Measurements from ENCODE around the gene ASAP3.
"Not testable (repeated sequence)": the region's sequence is repeated elsewhere in the genome, so short reads cannot be mapped to it uniquely, and the experiment has no call there.

The ASAP3 gene

DNA sequence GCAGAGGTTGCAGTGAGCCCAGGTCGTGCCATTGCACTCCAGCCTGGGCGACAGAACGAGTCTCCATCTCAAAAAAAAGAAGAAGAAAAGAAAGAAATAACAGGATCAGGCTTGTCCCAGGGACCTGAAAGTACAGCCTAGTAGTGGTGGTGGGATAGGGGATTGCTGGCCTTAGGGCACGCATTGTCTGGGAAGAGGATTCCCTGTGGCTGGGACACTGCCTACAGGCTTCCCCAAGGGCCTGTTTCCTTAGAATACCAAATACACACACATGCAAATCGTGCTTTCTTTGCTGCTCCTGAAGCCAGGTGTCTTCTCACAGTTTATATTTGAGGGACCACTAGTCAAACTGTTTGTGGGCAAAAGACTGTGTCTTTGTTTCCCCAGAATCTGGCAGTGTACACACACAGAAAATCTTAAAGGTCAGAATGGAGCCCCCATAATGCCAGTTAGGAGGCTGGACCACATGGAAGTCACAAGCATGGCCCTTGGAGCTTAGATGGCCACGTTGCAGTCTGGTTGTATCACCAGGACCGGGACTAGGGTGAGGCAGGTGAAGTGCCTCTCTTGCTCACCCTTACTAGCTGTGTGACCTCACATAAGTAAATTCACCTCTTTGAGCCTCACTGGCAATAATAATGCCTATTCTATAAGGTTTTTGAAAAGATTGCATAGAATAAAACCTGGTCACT, 12.7 kb upstream of the ASAP3 start:
- Mint-ChIP-seq H3K4me3 (no peak overlapping the region), H3K9me3 (no peaks in the 10 kb centered on the region), H3K27ac (no peak overlapping the region), H3K36me3 (ENCODE audit: low read depth) (no peaks in the 10 kb centered on the region), H3K4me1 (ENCODE audit: low read depth) (peaks cover 4% of the 10 kb centered on the region), H3K27me3 (ENCODE audit: low read depth) (peaks cover 9% of the 10 kb centered on the region)

DNA sequence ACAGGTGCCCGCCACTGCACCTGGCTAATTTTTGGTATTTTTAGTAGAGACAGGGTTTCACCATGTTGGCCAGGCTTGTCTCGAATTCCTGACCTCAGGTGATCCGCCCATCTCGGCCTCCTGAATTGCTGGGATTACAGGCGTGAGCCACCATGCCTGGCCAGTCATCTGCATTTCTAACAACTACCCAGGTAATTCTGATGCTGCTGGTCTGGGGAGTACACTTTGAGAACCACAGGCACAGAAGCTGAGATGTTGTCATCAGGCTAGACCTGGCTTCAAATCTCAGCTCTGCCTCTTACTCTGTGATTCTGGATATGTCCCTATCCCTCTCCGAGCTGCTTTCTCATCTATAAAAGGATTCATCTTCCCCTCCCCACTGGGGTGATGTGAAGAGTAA, 10.9 kb upstream of the ASAP3 start:
- H3K9me3 Mint-ChIP-seq; H3K27ac Mint-ChIP-seq; H3K4me1 Mint-ChIP-seq (ENCODE audit: low read depth); H3K4me3 Mint-ChIP-seq; H3K36me3 Mint-ChIP-seq (ENCODE audit: low read depth): not testable (repeated sequence)
- peaks cover 17% of the 10 kb centered on the region for H3K27me3 Mint-ChIP-seq (ENCODE audit: low read depth)

DNA sequence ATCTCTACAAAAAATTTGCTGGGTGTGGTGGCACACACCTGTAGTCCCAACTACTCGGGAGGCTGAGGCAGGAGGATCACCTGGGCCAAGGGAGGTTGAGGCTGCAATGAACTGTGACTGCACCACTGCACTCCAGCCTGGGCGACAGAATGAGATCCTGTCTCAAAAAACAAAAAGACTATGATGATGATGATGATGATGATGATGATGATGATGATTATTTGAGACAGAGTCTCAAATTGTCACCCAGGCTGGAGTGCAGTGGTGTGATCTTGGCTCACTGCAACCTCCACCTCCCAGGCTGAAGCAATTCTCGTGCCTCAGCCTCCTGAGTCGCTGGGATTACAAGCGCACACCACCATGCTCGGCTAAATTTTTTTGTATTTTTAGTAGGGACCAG, 8.8 kb upstream of the ASAP3 start:
- not testable (repeated sequence) for H3K27ac Mint-ChIP-seq; H3K4me3 Mint-ChIP-seq; H3K4me1 Mint-ChIP-seq (ENCODE audit: low read depth); H3K36me3 Mint-ChIP-seq (ENCODE audit: low read depth); H3K9me3 Mint-ChIP-seq
- peaks cover 26% of the 10 kb centered on the region for H3K27me3 Mint-ChIP-seq (ENCODE audit: low read depth)

DNA sequence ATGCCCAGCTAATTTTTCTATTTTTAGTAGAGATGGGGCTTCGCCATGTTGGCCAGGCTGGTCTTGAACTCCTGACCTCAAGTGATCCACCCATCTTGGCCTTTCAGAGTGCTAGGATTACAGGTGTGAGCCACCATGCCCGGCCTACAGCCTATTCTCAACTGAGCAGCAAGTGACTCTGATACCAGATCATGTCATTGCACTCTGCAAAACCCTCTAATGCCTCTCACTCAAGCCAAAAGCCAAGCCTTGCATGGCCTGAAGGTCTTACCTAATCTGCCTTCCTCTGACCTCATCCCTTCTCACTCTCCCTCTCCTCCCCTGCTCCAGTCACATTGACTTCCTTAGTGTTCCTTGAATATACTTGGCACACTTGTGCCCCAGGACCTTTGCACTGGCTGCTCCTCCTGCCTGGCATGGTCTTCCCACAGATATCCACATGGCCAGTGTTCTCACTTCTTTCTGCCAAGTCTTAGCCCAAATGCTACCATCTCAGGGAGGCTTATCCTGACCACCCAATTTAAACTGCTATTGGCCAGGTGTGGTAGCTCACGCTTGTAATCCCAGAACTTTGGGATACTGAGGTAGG, 8.2 kb upstream of the ASAP3 start:
- no peak overlapping the region for H3K4me3 Mint-ChIP-seq
- H3K9me3 Mint-ChIP-seq, result no peaks in the 10 kb centered on the region
- H3K36me3 Mint-ChIP-seq (ENCODE audit: low read depth), result no peaks in the 10 kb centered on the region
- peaks cover 28% of the 10 kb centered on the region for H3K27me3 Mint-ChIP-seq (ENCODE audit: low read depth)
- no peaks in the 10 kb centered on the region for H3K4me1 Mint-ChIP-seq (ENCODE audit: low read depth)
- no peak overlapping the region for H3K27ac Mint-ChIP-seq

DNA sequence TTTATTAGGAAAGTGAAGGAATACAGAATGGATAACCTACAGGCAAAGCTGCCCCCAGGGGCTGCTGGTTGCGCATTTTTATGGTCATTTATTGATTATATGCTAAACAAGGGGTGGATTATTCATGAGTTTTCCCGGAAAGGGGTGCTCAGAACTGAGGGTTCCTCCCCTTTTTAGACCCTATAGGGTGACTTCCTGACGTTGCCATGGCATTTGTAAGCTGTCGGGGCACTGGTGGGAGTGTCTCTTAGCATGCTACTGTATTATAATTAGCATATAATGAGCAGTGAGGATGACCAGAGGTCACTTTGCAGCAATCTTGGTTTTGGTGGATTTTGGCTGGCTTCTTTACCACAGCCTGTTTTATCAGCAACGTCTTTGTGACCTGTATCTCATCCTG, 5.9 kb upstream of the ASAP3 start:
- peaks cover 2% of the 10 kb centered on the region for H3K4me1 Mint-ChIP-seq (ENCODE audit: low read depth)

DNA sequence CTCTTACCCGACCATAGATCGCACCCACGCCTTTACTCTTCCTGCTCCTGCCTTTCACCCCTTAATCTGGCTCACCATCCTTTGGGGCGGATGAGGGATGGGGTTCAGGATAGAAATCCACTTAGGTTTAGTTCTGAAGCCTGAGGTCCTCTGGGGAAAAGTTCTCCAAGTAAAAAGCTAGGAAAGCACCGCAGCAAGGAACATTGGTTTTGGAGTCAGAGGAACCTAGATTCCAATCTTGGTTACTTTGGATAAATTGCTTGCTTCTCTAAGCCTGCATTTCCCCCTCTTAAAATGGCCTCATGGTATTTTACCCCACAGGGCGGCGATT, 988 bp upstream of the ASAP3 start:
- peak overlapping the region; percentile 26 for H3K27ac Mint-ChIP-seq

More for the DNA sequence above, 5.9 kb upstream of the ASAP3 start:
- Mint-ChIP-seq H3K27me3 (ENCODE audit: low read depth) (peaks cover 47% of the 10 kb centered on the region), H3K27ac (no peak overlapping the region), H3K4me3 (no peak overlapping the region), H3K9me3 (no peaks in the 10 kb centered on the region), H3K36me3 (ENCODE audit: low read depth) (no peaks in the 10 kb centered on the region)

DNA sequence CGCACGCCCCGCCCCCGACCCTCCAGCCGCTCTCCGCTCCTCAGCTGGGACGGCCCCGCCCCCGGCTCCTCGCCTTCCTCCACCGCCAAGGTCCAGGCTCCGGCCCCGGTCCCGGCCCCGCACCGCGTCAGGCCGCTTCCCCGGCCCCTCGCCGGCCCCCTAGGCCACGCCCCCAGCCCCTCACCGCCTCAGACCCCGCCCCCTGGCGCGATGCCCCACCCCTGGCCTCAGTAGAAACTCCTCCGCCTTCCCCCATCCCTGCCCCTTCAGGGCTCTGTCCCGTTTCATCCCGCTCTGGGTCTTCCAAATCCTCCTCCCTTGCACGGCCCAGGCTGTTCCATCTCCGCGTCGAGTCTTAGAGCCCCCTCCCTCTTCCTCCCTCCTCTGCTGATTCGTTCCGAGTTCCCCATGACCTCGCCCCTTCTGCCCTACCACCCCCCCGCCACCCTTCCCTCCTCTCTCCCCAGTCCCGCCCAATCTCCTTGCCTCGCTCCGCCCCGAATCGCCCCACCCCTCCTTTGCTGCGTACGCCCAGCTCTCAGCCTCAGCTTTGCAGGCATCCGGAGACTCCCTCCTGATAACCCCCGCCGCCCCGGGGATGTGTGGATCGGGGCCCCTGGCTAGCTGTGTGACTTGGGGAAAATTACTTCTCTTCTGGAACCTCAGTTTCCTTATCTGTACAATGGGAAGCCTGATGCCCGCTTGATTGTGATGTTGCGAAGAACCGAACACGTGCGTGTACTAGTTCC, 448 bp upstream of the ASAP3 start:
- H3K9me3 Mint-ChIP-seq, result no peaks in the 10 kb centered on the region
- H3K4me3 Mint-ChIP-seq, result peak overlapping the region; percentile 91
- peaks cover 72% of the 10 kb centered on the region for H3K27me3 Mint-ChIP-seq (ENCODE audit: low read depth)
- no peaks in the 10 kb centered on the region for H3K36me3 Mint-ChIP-seq (ENCODE audit: low read depth)
- H3K4me1 Mint-ChIP-seq (ENCODE audit: low read depth), result peaks cover 15% of the 10 kb centered on the region
- peak overlapping the region; percentile 82 for H3K27ac Mint-ChIP-seq

More for the DNA sequence above, 988 bp upstream of the ASAP3 start:
- H3K36me3 Mint-ChIP-seq (ENCODE audit: low read depth), result no peaks in the 10 kb centered on the region
- H3K4me3 Mint-ChIP-seq, result peak overlapping the region; percentile 91
- H3K27me3 Mint-ChIP-seq (ENCODE audit: low read depth), result peaks cover 72% of the 10 kb centered on the region
- H3K9me3 Mint-ChIP-seq, result no peaks in the 10 kb centered on the region
- peaks cover 15% of the 10 kb centered on the region for H3K4me1 Mint-ChIP-seq (ENCODE audit: low read depth)

DNA sequence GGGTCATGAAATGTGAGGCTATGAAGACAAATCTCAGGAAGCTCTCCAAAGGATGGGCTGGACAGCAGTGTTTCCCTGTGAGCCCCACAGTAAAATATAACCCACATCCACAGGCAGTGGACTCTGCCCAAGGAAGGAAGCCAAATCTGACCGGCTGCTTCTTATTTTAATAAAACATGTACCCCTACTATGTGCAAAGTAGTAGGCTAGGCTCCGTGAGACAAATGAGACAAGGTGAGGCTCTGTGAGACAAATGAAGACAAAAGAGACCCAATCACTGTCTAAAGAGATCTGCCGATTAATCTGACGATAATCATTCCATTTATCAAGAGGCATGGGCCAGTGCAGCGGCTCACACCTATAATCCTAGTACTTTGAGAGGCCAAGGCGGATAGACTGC, 2.1 kb downstream of the ASAP3 start:
- H3K4me3 Mint-ChIP-seq, result peak overlapping the region; percentile 10
- no peak overlapping the region for H3K27ac Mint-ChIP-seq
- no peaks in the 10 kb centered on the region for H3K9me3 Mint-ChIP-seq
- peaks cover 15% of the 10 kb centered on the region for H3K4me1 Mint-ChIP-seq (ENCODE audit: low read depth)
- H3K27me3 Mint-ChIP-seq (ENCODE audit: low read depth), result peaks cover 61% of the 10 kb centered on the region
- H3K36me3 Mint-ChIP-seq (ENCODE audit: low read depth), result no peaks in the 10 kb centered on the region

DNA sequence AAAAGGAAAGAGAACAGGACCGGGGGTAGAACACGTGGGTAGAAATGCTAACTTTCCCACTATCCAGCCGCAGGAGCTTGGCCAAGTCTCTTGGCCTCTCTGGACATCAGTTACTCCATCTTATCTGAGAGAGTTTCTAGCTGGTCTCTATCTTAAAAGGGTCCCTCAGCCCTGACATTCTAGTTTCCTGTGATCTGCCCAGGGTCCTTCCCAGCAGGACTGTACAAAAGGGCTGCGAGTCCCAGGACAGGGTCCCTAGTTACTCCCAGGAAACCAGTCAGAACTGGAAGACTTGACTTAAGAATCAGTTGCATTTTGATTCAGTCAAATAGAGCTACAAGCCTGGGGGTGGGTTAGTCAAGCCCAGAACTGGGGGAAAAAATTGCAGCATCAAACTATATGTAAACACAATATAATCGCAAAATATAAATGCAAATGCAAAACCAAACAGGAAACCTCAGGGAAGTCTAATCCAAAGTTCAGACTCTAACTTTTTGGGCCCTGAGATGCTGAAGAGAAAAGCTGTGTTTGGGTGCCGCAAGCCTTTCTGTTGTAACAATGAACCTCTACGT, 2.9 kb downstream of the ASAP3 start:
- Mint-ChIP-seq H3K4me3 (no peak overlapping the region), H3K27me3 (ENCODE audit: low read depth) (peaks cover 58% of the 10 kb centered on the region), H3K27ac (no peak overlapping the region), H3K4me1 (ENCODE audit: low read depth) (peaks cover 15% of the 10 kb centered on the region), H3K36me3 (ENCODE audit: low read depth) (no peaks in the 10 kb centered on the region), H3K9me3 (no peaks in the 10 kb centered on the region)

DNA sequence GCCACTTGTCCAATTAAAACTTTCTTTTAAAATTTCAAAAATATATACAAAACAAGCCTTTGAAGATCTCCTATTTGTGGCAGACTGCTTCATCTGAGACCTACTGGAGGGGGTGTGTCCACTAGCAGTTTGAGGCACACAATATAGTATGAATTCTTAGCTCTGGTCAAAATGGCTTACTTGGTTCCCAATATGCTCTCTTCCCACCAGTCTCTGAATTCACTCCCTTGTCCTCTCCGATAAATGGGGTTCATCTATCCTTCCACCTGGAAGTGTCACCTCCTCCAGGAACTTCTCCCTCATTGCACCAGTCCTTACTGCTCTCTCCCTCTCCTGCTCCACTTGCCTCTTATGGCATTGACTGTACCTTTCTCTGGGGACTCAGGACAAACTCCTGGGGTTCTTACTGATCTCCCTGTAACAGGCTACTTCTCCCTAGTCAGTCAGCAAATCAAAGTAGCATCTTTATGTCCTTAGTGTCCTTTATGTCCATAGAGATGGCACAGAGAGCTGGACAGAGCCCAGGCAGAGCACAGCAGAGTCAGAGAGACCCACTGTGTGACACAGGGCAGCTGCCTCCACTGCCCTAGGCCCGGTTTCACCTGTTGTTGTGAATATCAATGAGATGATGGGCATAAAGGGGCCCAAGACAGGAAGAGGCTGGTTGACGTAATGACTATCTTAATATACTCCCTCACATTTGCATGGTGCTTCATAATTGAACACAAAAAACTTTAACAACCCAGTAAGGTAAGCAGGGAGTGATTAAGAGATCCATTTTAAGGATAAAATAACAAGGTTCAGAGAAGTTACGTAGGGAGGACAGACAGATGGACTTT, 3.6 kb downstream of the ASAP3 start:
- peaks cover 52% of the 10 kb centered on the region for H3K27me3 Mint-ChIP-seq (ENCODE audit: low read depth)
- H3K27ac Mint-ChIP-seq, result no peak overlapping the region
- H3K9me3 Mint-ChIP-seq, result no peaks in the 10 kb centered on the region
- H3K36me3 Mint-ChIP-seq (ENCODE audit: low read depth), result no peaks in the 10 kb centered on the region
- no peak overlapping the region for H3K4me3 Mint-ChIP-seq
- peaks cover 15% of the 10 kb centered on the region for H3K4me1 Mint-ChIP-seq (ENCODE audit: low read depth)

DNA sequence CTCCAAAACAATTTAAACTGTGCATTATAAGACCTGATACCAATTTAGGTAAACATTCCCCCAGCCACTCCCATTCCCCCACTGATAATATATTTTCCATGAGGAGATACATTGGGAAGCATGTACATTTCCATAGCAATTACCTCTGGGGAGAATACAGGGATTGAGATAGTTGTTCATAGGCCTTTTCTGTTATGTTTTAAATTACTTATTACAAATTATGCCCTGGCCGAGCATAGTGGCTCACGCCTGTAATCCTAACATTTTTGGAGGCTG, 4.4 kb downstream of the ASAP3 start:
- no peaks in the 10 kb centered on the region for H3K36me3 Mint-ChIP-seq (ENCODE audit: low read depth)
- no peak overlapping the region for H3K4me3 Mint-ChIP-seq
- peaks cover 44% of the 10 kb centered on the region for H3K27me3 Mint-ChIP-seq (ENCODE audit: low read depth)
- peaks cover 10% of the 10 kb centered on the region for H3K4me1 Mint-ChIP-seq (ENCODE audit: low read depth)
- H3K9me3 Mint-ChIP-seq, result no peaks in the 10 kb centered on the region
- no peak overlapping the region for H3K27ac Mint-ChIP-seq

DNA sequence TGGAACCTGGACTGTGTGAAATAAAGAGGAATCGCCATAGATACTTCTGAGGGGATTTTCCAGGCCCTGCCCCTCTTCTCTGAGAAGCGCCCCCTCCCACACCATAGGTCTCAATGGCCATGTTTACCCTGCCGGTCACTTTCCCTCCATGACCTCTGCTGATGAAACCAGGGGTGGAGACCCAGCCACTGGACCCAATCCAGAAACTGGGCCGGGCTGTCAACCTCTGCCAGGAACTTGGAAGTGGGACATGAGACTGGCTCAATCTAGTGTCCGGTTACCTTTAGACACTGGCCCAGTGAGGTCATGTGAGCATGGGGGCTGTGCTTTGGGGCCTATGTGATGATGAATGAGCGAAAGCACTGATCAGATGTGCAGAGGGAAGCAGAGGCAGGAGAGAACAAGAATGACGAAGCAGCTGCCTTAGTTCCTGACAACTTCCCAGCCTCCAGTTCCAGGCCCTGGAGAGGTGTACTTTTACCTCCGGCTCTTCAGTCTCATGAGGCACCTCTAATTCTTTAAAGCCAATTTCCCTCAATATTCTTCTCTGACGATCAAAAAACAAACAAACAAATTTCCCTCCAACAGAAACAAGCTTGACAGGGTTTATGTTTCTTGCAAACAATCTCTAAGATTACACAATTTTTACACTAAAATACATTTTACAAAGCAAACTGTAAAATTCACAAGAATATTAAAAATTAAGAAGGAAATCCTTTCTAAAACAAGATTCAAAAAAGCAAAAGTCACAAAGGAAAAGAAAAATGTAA, 4.9 kb downstream of the ASAP3 start:
- Mint-ChIP-seq H3K27ac (no peak overlapping the region), H3K27me3 (ENCODE audit: low read depth) (peaks cover 41% of the 10 kb centered on the region), H3K4me3 (no peak overlapping the region), H3K4me1 (ENCODE audit: low read depth) (peaks cover 8% of the 10 kb centered on the region), H3K9me3 (no peaks in the 10 kb centered on the region), H3K36me3 (ENCODE audit: low read depth) (no peaks in the 10 kb centered on the region)

DNA sequence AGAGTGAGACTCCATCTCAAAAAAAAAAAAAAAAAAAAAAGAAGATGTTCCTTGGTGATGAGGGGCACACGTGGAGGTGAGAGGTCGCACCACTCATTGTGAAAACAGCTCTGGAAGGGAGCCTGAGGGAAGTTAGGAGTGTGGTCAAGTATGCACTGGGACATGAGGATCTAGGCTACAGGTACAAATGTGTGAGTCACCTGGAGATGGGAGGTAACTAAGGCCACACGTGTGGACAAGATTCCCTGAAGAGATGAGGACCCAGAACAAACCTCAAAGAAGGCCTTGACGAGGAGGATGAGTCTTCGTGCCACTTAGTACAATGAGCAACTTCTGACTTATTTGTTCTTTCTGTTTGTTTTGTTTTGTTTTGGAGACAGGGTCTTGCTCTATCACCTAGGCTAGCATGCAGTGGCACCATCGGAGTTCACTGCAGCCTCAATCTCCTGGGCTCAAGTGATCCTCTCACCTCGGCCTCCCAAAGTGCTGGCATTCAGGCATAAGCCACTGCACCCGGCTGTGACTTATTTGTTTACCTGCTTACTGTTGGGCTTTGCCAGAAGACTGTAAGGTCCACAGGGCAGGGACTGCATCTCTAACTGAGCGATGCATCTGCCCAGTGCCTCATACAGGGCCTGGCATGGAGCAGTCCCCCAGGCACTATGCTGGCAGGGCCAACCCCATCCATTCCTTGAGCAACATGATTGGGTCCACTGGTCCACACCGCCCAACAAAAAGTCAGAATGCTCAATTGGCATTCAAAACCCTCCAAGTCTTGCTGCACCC, 6.4 kb downstream of the ASAP3 start:
- H3K4me3 Mint-ChIP-seq, result no peak overlapping the region
- H3K27ac Mint-ChIP-seq, result no peak overlapping the region
- peaks cover 29% of the 10 kb centered on the region for H3K27me3 Mint-ChIP-seq (ENCODE audit: low read depth)
- no peaks in the 10 kb centered on the region for H3K9me3 Mint-ChIP-seq
- H3K36me3 Mint-ChIP-seq (ENCODE audit: low read depth), result no peaks in the 10 kb centered on the region
- H3K4me1 Mint-ChIP-seq (ENCODE audit: low read depth), result no peaks in the 10 kb centered on the region

Data from T-helper 1 cell treated with Interleukin-12 subunit alpha and Interleukin-12 subunit beta and Interleukin-4 antibody, amounts not matched to agents 30 μg/mL and 1 μg/mL, for 36 hours (primary cell).